AG08395 (cell line): ENCODE results near the gene SIGLEC10.
"Not testable (repeated sequence)": the region's sequence is repeated elsewhere in the genome, so short reads cannot be mapped to it uniquely, and the experiment has no call there.

ENCODE experiments used
- DNase-seq: peaks from one replicate; pipeline ENCODE4 v3.0.0; 2012; ENCODE audit warnings: mixed read lengths, low spot score

The SIGLEC10 gene

GRCh38 chr19:51417107-51417809 lies at the start of gene SIGLEC10:
TSS of gene SIGLEC10 (minus strand) at chr19:51417642. CDS start at chr19:51417581, 61 bp downstream.
- no peak for DNase-seq

GRCh38 chr19:51466723-51467122 lies 49.3 kb upstream of the SIGLEC10 start:
- DNase-seq = no peak

- not testable (repeated sequence) for DNase-seq
Measured at GRCh38 chr19:51463976-51464581, 46.6 kb upstream of the SIGLEC10 start.

GRCh38 chr19:51462681-51463080 lies 45.2 kb upstream of the SIGLEC10 start:
- DNase-seq = no peak

GRCh38 chr19:51462276-51462675 lies 44.8 kb upstream of the SIGLEC10 start:
- no peak for DNase-seq

- no peak for DNase-seq
Measured at GRCh38 chr19:51461723-51462161, 44.3 kb upstream of the SIGLEC10 start.

GRCh38 chr19:51460164-51460992 lies 42.9 kb upstream of the SIGLEC10 start:
- DNase-seq = no peak

- DNase-seq = no peak
Measured at GRCh38 chr19:51458899-51459505, 41.6 kb upstream of the SIGLEC10 start.

- DNase-seq = no peak
Measured at GRCh38 chr19:51458051-51458645, 40.7 kb upstream of the SIGLEC10 start, which contains the start of gene SIGLEC8. TSS of gene SIGLEC8 (minus strand) at chr19:51458454. CDS start at chr19:51458387, 67 bp downstream.

GRCh38 chr19:51457351-51458013 lies 40.0 kb upstream of the SIGLEC10 start:
- no peak for DNase-seq

- DNase-seq = no peak
Measured at GRCh38 chr19:51456541-51457290, 39.3 kb upstream of the SIGLEC10 start.

GRCh38 chr19:51450730-51451307 lies 33.4 kb upstream of the SIGLEC10 start:
- no peak for DNase-seq

- DNase-seq = no peak
Measured at GRCh38 chr19:51448411-51449016, 31.1 kb upstream of the SIGLEC10 start.

GRCh38 chr19:51448011-51448410 lies 30.6 kb upstream of the SIGLEC10 start:
- no peak for DNase-seq

- not testable (repeated sequence) for DNase-seq
Measured at GRCh38 chr19:51447510-51447909, 30.1 kb upstream of the SIGLEC10 start.

- no peak for DNase-seq
Measured at GRCh38 chr19:51441410-51442390, 24.3 kb upstream of the SIGLEC10 start.

GRCh38 chr19:51440846-51441409 lies 23.5 kb upstream of the SIGLEC10 start:
- DNase-seq = no peak

GRCh38 chr19:51440052-51440451 lies 22.6 kb upstream of the SIGLEC10 start:
- no peak for DNase-seq
